ENCODE measurements around the gene DTD2. TPM values are rescaled to one million over a fixed set of nuclear protein-coding genes. Genes with fewer than 3 reads are reported as not detected.

The DTD2 gene
- total RNA-seq, 1 experiment from 2014 or later, result 16.7 TPM

GRCh38 chr14:31408421-31408820 lies 48.9 kb downstream of the DTD2 start:
- Mint-ChIP-seq H3K27me3 (ENCODE audit: low read depth) (no peaks in the 10 kb centered on the region), H3K4me1 (0 out of 2 replicates have a peak, but pooled peaks cover 9% of the 10 kb centered on the region), H3K27ac (no peak overlapping the region), H3K4me3 (no peak overlapping the region), H3K36me3 (no peaks in the 10 kb centered on the region), H3K9me3 (no peaks in the 10 kb centered on the region)
- ChIA-PET POLR2A (no interaction called here), CTCF (no interaction called here)
- TF ChIP-seq PRRX2 (CRISPR knock-in tag; IDR thresholded peaks at IDR 0.05) (no peak), FOXJ3 (CRISPR knock-in tag; IDR thresholded peaks at IDR 0.05; ENCODE audit: borderline replicate concordance) (no peak), ZMAT4 (CRISPR knock-in tag; IDR thresholded peaks at IDR 0.05) (no peak), ZNF512 (CRISPR knock-in tag; IDR thresholded peaks at IDR 0.05; ENCODE audit: borderline replicate concordance) (no peak), E2F4 (CRISPR knock-in tag; IDR thresholded peaks at IDR 0.05; ENCODE audit: borderline replicate concordance, low read depth) (no peak), ZNF423 (CRISPR knock-in tag; IDR thresholded peaks at IDR 0.05) (no peak), CBFB (CRISPR knock-in tag; IDR thresholded peaks at IDR 0.05; ENCODE audit: low read depth) (no peak), ATF3 (CRISPR knock-in tag; conservative IDR thresholded peaks at IDR 0.05) (no peak), ZNF219 (CRISPR knock-in tag; IDR thresholded peaks at IDR 0.05; ENCODE audit: borderline replicate concordance) (no peak), USF1 (CRISPR knock-in tag; IDR thresholded peaks at IDR 0.05) (no peak), GRHL2 (CRISPR knock-in tag; IDR thresholded peaks at IDR 0.05; ENCODE audit: insufficient replicate concordance, severe bottlenecking) (no peak), GABPB1 (CRISPR knock-in tag; IDR thresholded peaks at IDR 0.05) (no peak), ELF4 (CRISPR knock-in tag; IDR thresholded peaks at IDR 0.05; ENCODE audit: low read depth) (no peak), FOXP1 (CRISPR knock-in tag; IDR thresholded peaks at IDR 0.05; ENCODE audit: borderline replicate concordance) (no peak), IRF2 (CRISPR knock-in tag; IDR thresholded peaks at IDR 0.05; ENCODE audit: borderline replicate concordance, low read depth) (no peak), GTF2I (CRISPR knock-in tag; conservative IDR thresholded peaks at IDR 0.05) (no peak), ATF2 (CRISPR knock-in tag; IDR thresholded peaks at IDR 0.05; ENCODE audit: borderline replicate concordance, low read depth) (no peak), ATF6 (CRISPR knock-in tag; IDR thresholded peaks at IDR 0.05) (no peak), FOXK1 (CRISPR knock-in tag; IDR thresholded peaks at IDR 0.05) (no peak), ZBTB43 (CRISPR knock-in tag; IDR thresholded peaks at IDR 0.05) (no peak)
- DNase-seq (ENCODE audit: low spot score), result no peak
- no peak for ATAC-seq
